DMS114 treated with DMSO at 0.1 percent for 48 hours (cell line): ENCODE results near the gene ROPN1.

Source experiments
- DNase-seq: peaks from one replicate; lab custom pipeline; 2025; ENCODE audit not compliant: unreplicated experiment; lab: John Stamatoyannopoulos, UW

The ROPN1 gene

DNA sequence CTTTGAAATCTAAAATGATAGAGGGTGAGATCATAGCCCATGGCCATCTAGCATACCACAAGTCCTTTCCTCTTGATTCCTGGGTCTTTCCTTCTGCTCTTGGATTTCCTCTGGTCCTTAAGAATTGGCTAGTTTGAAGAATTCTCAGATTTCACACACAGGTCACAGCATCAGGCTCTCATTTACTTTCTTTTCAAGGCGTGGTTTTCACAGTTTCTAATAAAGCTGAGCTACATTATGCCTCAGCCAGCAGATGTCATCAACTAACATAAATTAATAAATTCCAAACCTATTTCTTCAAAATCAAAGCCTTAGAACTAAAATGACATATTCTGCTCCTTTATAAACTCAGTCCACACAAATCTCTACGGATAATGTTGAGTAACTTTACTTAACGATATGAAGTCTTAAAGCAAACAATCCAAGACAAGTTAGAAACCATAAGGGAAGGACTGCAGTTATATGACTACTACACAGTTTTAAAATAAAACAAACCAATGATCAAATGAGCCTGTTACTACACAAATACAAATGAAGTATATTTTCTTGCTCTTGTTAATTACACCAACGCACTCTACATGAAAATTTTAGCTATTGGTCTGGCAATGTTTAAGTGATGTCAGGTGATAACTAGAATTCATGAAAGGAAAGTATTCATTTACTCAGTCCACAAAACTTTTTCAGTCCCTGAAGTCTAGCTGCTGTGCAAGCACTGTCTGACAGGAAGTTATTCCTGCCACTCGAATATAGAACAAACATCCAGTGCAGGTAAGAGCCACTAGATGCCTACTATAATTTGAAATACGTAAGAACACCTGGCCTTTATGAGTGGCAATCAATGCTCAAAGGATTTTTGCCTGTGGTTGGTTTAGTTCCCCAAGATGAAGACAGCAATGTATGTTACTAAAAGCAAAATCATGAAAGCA is 40.1 kb downstream of the ROPN1 start:
- no peak for DNase-seq

DNA sequence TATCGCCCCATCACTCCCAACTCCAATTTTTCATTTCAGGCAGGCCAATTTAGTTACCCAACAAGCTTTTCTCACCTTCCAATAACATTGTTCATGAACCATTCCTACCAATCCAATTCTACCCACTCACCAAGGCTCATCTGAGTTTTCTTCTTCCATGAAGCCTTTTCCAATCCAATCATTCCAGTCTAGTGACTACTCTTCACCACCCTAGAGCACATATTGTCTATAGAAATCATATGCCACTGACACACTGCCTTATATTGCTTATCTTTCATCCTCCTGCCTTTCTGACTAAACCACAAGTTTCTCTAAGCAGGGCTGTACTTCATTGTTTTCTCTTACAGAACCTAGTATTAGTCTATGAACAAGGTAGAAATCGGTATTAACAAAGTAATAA is 42.3 kb downstream of the ROPN1 start:
- no peak for DNase-seq

DNA sequence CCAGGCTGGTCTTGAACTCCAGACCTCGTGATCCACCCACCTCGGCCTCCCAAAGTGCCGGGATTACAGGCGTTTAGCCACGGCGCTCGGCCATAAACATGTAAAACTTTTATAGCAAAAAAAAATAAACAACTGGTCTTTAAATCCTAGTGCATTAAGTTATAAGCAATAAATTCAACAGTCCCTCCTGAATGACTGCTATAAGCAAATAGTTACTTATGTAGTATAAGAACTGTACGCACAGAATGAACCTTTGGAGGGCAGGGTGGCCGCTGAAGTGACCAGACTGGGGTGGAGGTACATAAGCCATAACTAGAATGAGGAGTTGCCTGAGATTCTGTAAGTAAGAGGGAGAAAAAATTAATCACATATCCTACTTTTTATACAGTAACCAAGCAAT is 43.5 kb downstream of the ROPN1 start:
- DNase-seq = no peak

DNA sequence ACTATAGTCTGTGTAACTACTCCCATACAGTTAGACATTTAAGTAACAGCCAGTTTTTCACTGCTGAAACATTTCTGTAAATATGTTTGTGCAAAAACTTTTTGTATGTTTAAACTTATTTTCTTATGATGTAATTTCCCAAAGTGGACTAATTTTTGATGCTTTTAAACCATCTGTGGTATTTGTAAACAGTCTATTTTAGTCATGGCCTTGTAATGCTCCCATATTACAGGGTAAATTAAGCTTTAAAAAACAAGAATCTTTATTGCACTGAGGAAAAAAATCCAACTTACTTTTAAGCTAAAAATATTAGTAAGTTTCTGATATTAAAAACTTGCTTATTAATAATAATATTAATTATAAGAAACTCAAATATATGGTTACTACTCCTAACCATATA is 44.4 kb downstream of the ROPN1 start:
- no peak for DNase-seq

DNA sequence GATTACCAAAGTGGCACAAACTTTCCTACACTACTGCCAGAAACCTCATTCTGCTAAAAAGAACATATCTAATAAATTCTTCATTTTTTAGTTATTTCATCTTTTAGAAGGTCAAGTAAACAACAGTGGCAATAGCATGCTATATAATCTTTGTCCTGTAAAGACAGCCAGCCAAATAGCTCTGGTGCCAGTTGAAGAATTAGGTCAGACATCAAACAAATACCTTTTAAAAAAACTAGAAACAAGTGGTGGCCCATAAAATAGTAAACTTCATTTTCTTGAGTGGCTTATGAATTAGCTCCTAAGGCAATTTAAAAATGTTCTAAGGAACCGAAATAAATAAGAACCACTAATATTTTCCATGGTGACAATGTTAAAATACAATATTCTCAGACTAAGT is 50.4 kb downstream of the ROPN1 start:
- DNase-seq = no peak

DNA sequence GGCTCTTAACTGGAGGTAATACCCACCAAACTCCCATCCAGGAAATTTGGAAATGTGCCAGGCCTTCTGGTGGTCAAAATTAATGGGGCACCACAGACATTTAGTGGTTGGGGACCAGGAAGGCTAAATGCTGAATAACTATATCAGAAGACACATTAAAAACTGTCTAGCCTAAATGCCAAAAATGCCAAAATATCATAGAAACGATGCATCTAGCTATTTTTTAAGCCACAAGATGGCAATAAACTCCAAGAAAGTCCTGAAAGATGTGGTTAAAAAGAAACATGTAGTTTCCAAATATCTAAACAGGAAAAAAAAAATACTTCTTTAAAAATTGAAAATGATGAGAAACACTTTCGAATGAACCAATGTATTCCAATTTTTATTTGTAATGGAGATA is 50.8 kb downstream of the ROPN1 start:
- DNase-seq = no peak

DNA sequence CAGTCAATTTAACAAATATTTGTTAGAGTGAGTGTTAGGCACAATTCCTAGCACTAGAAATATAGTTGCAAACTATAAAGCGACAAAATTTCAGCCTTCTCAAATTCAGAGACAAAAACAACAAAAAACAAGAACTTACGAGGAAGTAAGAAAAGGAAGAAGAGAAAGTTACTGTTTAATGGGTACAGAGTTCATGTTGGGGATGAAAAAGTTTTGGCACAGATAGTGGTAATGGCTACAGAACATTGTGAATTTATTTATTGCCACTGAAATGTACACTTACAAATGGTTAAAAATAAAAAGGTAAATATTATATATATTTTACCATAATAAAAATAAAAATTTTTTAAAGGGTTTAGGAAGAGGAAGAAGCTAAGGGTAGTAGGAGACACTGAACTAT is 52.2 kb downstream of the ROPN1 start:
- no peak for DNase-seq

DNA sequence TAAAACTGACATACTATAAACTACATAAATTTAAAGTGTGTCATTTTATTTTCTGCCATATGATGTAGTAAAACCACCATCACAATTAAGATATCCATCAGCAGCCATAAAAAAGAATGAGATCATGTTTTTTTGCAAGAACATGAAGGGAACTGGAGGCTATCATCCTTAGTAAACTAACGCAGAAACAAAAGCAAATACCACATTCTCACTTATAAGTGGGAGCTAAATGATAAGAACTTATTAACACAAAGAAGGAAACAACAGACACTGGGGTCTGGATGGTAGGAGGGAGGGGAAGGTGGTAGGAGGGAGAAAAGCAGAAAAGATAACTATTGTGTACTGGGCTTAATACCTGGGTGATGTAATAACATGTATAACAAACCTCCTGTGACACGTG is 55.5 kb downstream of the ROPN1 start:
- no peak for DNase-seq

DNA sequence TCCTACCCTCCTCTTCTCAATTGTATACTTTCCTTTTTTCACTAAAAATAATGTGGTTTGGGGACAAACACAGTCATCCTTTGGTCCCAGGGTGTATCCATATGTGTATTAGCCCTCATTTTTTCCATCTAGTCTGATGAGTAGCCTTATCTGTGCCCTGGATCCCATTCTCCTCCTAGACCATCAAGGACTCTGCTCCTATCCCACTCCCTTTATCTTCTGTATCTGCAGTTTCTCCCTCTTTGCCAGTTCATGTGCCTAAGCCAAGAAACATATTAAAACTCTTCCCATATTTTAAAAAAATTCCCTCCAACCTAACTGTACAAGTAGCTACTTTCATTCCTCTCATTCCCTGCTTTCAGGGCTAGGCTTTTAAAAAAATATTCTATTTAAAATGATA is 56.1 kb downstream of the ROPN1 start:
- no peak for DNase-seq

DNA sequence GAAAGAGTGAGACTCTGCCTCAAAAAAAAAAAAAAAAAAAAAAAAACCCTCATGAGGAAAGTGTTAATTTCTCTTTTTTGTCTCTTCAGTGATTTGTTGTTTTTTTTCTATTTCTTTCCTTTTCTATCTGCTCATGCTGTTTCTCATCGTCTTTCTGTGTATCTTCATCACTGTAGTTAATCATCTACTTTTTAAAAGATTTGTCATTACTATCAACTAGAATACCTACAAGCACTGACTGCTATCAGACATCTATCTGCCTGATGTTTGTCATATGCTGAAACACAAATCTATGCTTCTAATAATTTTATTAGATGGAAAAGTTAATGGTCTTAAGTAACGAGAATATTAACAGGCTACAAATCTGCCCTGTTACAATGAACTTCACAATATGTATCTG is 57.7 kb downstream of the ROPN1 start:
- DNase-seq = no peak

DNA sequence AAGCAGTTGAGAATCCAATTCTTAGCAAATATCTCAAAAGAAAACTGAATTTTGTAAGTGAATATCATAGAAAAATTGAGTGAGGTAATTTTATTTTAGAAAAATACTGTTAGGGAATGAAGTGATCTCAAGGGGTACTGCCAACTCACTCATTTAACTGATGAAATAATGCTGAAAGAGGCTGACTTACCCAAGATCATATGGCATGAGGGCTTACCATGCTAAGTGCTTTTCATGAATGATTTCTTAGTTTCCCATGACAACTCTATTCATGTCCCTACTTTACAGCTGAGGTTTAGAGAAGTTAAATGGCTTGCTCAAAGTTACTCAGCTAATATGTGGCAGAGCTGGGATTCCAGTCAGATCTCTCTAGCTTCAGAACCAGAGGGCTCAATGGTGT is 61.5 kb downstream of the ROPN1 start:
- no peak for DNase-seq

DNA sequence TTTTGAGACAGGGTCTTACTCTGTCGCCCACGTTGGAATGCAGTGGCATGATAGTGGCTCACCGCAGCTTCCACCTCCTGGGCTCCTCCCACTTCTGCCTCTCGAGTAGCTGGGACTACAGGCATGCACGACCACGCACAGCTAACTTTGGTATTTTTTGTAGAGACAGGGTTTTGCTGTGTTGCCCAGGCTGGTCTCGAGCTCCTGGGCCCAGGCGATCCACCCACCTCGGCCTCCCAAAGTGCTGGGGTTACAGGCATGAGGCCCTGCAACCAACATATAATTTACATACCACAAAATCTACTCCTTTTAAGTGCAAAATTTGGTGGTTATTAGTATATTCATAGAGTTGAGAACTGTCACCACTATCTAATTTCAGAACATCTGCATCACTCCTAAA is 62.6 kb downstream of the ROPN1 start:
- no peak for DNase-seq

DNA sequence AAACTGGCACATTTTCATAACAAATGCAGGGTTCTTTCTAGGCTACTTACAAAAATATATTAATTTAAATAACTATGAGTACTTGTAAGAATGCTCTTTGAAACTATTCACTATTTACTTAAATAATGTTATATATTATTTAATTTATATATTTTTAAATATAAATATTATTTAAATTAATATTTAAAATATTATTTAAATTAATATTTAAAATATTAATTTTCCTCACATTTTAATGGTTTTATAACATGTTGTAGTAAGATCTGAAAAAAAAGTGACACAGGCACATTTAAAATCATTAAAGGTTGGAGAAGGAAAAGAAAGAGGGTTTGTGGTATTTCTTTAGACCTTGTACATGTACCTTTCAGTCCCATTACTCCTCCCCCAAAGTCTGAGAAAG is 65.5 kb downstream of the ROPN1 start:
- no peak for DNase-seq

DNA sequence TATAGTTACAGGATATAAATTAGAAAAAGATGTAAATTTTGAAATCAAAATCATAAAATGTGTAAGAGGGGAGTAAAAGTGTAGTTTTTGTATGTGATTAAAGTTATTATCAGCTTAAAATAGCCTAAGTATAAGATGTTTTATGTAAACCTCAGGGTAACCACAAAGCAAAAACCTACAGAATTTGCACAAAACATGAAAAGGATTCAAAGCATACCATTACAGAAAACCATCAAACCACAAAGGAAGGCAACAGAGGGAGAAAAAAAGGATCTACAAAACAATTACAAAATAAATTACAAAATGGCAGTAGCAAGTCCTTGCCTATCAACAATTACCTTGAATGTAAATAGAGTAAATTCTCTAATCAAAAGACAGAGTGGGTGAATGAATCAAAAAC is 71.1 kb downstream of the ROPN1 start:
- no peak for DNase-seq

DNA sequence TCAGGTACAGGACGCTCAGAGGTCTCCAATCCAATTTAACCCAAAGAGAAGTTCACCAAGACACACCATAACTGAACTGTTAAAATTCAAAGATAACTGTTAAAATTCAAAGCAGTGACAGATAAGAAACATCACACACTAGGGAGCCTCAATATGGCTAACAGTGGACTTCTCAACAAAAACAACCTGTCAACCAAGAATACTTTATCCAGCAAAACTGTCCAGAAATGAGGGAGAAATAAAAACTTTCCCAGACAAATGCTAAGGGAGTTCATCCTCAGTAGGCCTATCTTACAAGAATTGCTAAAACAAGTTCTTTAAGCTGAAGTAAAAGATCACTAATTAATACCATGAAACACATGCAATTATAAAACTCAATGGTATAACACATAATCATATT is 71.5 kb downstream of the ROPN1 start:
- DNase-seq = no peak

DNA sequence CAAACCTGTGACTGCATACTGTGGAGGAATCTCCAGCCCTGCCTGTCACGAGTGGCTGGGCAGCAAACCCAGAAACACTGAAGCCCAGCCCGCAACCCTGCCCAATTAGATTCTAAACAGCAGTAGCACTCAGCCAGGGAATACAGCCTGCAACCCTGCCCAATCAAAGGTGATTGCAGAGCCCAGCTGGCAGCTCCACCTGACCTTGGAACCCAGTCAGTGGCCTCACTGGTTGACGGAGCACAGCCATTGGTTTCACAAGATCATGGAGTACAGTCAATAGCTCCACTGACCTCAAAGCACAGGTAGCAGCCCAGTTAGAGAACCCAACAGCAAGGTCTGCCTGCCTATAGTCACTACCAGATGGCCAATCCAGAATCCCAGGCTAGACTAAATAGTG is 72.6 kb downstream of the ROPN1 start:
- DNase-seq = no peak
